Right atrium auricular region (tissue), 2 donors: ENCODE data around the gene ANKFY1. TPM values are rescaled to one million over a fixed set of nuclear protein-coding genes. Genes with fewer than 3 reads are reported as not detected.

Source experiments
- DNase-seq: peaks from one replicate; pipeline ENCODE4 v3.0.0-alpha.2; 2019; ENCODE audit warnings: low spot score
- H3K27ac ChIP-seq, 2 donors: fragments of 200-600 bp; sonication (generic); 1 replicate in 1 of 2; 2 replicates in 1 of 2; pipeline ENCODE4 v1.5.1; 2016 to 2019
- H3K27me3 ChIP-seq, 2 donors: fragments of 200-600 bp; sonication (generic); one replicate each; pipeline versions ENCODE4 v1.5.1 to v1.6.0; 2017 to 2019
- H3K36me3 ChIP-seq: fragments of 200-600 bp; sonication (generic); one replicate; pipeline ENCODE4 v1.5.1; 2016
- H3K4me1 ChIP-seq, 2 donors: fragments of 200-600 bp; sonication (generic); one replicate each; pipeline versions ENCODE4 v1.5.1 to v1.6.0; 2017 to 2019
- H3K4me3 ChIP-seq, 2 donors: fragments of 200-600 bp; sonication (generic); 1 replicate in 1 of 2; 2 replicates in 1 of 2; pipeline ENCODE4 v1.5.1; 2017 to 2019; ENCODE audit warnings: mild to moderate bottlenecking in 1 of 2, moderate library complexity in 1 of 2
- H3K9me3 ChIP-seq, 2 donors: fragments of 200-600 bp; sonication (generic); one replicate each; pipeline ENCODE4 v1.5.1; 2019
- CTCF ChIP-seq, 2 donors: fragments of 200-600 bp; sonication (generic); IDR thresholded peaks; one replicate each; pipeline ENCODE4 v1.5.1; 2019; ENCODE audit warnings: antibody characterized with exemption in 2 of 2
- total RNA-seq, 2 donors: library from RNA; depleted of rRNA; stranded (reverse); fragments of >200 nt; gene quantifications; one replicate each; pipeline ENCODE4 v1.1.0, GENCODE V29; 2016

ANKFY1 gene
- total RNA-seq, 2 donors from 2014 or later = 13.9 to 16.7 TPM

- Histone ChIP-seq H3K9me3 (no peaks in the 10 kb centered on the region), H3K4me1 (peaks cover 0 to 40% of the 10 kb centered on the region in 2 donors), H3K36me3 (peaks cover 10% of the 10 kb centered on the region), H3K27ac (no peak overlapping the region), H3K27me3 (no peaks in the 10 kb centered on the region), H3K4me3 (no peak overlapping the region)
- TF ChIP-seq CTCF (IDR thresholded peaks at IDR 0.05) = no peak
- DNase-seq = no peak
Observed at GRCh38 chr17:4161192-4161966, 102.4 kb downstream of the ANKFY1 start.

- no peaks in the 10 kb centered on the region for H3K27me3 ChIP-seq
- TF ChIP-seq CTCF (IDR thresholded peaks at IDR 0.05) = no peak
- H3K9me3 ChIP-seq = no peaks in the 10 kb centered on the region
- no peak overlapping the region for H3K4me3 ChIP-seq
- H3K27ac ChIP-seq = no peak overlapping the region
- H3K36me3 ChIP-seq = peaks cover 12% of the 10 kb centered on the region
- peaks cover 0 to 39% of the 10 kb centered on the region in 2 donors for H3K4me1 ChIP-seq
- DNase-seq = no peak
Observed at GRCh38 chr17:4160294-4160859, 103.4 kb downstream of the ANKFY1 start.

GRCh38 chr17:4159761-4160160, 104.0 kb downstream of the ANKFY1 start:
- peaks cover 0 to 32% of the 10 kb centered on the region in 2 donors for H3K4me1 ChIP-seq
- no peak for DNase-seq
- peaks cover 5% of the 10 kb centered on the region for H3K36me3 ChIP-seq
- TF ChIP-seq CTCF (IDR thresholded peaks at IDR 0.05) = no peak
- H3K9me3 ChIP-seq = no peaks in the 10 kb centered on the region
- no peak overlapping the region for H3K27ac ChIP-seq
- H3K27me3 ChIP-seq = no peaks in the 10 kb centered on the region
- no peak overlapping the region for H3K4me3 ChIP-seq

GRCh38 chr17:4157618-4158333, 106.0 kb downstream of the ANKFY1 start:
- H3K4me1 ChIP-seq = peaks cover 0 to 15% of the 10 kb centered on the region in 2 donors
- no peak for TF ChIP-seq CTCF (IDR thresholded peaks at IDR 0.05)
- H3K9me3 ChIP-seq = no peaks in the 10 kb centered on the region
- no peak for DNase-seq
- no peaks in the 10 kb centered on the region for H3K27me3 ChIP-seq
- H3K27ac ChIP-seq = no peak overlapping the region
- H3K36me3 ChIP-seq = peaks cover 5% of the 10 kb centered on the region
- H3K4me3 ChIP-seq = no peak overlapping the region

GRCh38 chr17:4156750-4157381, 106.9 kb downstream of the ANKFY1 start:
- TF ChIP-seq CTCF (IDR thresholded peaks at IDR 0.05) = no peak
- Histone ChIP-seq H3K27ac (no peak overlapping the region), H3K4me1 (peaks cover 0 to 6% of the 10 kb centered on the region in 2 donors), H3K4me3 (no peak overlapping the region), H3K36me3 (peaks cover 5% of the 10 kb centered on the region), H3K27me3 (no peaks in the 10 kb centered on the region), H3K9me3 (no peaks in the 10 kb centered on the region)
- no peak for DNase-seq
